Adrenal gland (tissue), 12 donors: ENCODE measurements around the gene APLN. TPM values are rescaled to one million over a fixed set of nuclear protein-coding genes. Genes with fewer than 3 reads are reported as not detected.

Experiments
- DNase-seq, 7 donors: peaks; one replicate each; pipeline ENCODE4 v3.0.0-alpha.2; 2019 to 2020
- H3K27ac ChIP-seq, 5 donors: fragments of 200-600 bp; sonication (generic) in 4 of 5; 1 replicate in 3 of 5; 2 replicates in 2 of 5; pipeline versions ENCODE4 v1.5.1 to v1.8.0; 2016 to 2020; ENCODE audit warnings: mild to moderate bottlenecking in 1 of 5
- H3K27me3 ChIP-seq: fragments of 200-600 bp; 2 replicates; pipeline ENCODE4 v1.8.0; 2021
- H3K36me3 ChIP-seq, 2 donors: fragments of 200-600 bp; replicated peaks in 1 of 2; 1 replicate in 1 of 2; 2 replicates in 1 of 2; pipeline versions ENCODE4 v1.5.1 to v1.8.0; 2018 to 2022
- H3K4me1 ChIP-seq, 2 donors: fragments of 200-600 bp; replicated peaks in 1 of 2; 1 replicate in 1 of 2; 2 replicates in 1 of 2; pipeline versions ENCODE4 v1.5.1 to v1.8.0; 2018 to 2021
- H3K4me3 ChIP-seq, 4 donors: fragments of 200-600 bp; sonication (generic) in 3 of 4; one replicate each; pipeline ENCODE4 v1.5.1; 2016 to 2018
- H3K9me3 ChIP-seq, 3 donors: fragments of 200-600 bp; sonication (generic) in 1 of 3; replicated peaks in 1 of 3; 1 replicate in 2 of 3; 2 replicates in 1 of 3; pipeline versions ENCODE4 v1.5.1 to v1.8.0; 2016 to 2021
- CTCF ChIP-seq, 6 experiments: fragments of 450-650 bp in 4 of 6; fragments of 200-600 bp in 2 of 6; sonication (generic) in 1 of 6; IDR thresholded peaks; 1 replicate in 5 of 6; 2 replicates in 1 of 6; pipeline versions ENCODE4 v1.5.1 to v1.8.0; 2016 to 2021; ENCODE audit warnings: antibody characterized with exemption in 6 of 6, mild to moderate bottlenecking in 2 of 6, moderate library complexity in 1 of 6
- POLR2A ChIP-seq, 2 donors: fragments of 450-650 bp; IDR thresholded peaks; one replicate each; pipeline ENCODE4 v1.6.1; 2017; ENCODE audit warnings: antibody characterized with exemption in 2 of 2, mild to moderate bottlenecking in 2 of 2, moderate library complexity in 1 of 2
- WGBS, 4 donors: extraction: QIAGEN DNeasy Blood & Tissue Kit in 2 of 4; methylation state at CpG; one replicate each; pipeline versions ENCODE4 v1.1.5 to v1.1.7; 2013 to 2017; 5-methylcytosine and 5-hydroxymethylcytosine counted together
- intact Hi-C, 2 donors: fragments of 100-400 bp; cut with DNase I; formaldehyde crosslinking; loops; one replicate each; pipeline versions ENCODE4 v1.14.1 to v1.15.0; 2022 to 2023
- polyA plus RNA-seq, 3 donors: library from polyadenylated mRNA; stranded (reverse); fragments of 200-250 nt in 2 of 3; fragments of 350-450 nt in 1 of 3; fragmentation: Illumina TruSeq in 1 of 3; extraction: RNeasy Lipid Tissue Mini Kit (QIAGEN cat#74804) in 1 of 3; gene quantifications; one replicate each; pipeline ENCODE4 v1.2.3, GENCODE V29; 2013 to 2014
- total RNA-seq, 9 donors: library from RNA; depleted of rRNA in 4 of 9; stranded (reverse); fragments of >200 nt in 4 of 9; fragments of 120-200 nt in 1 of 9; fragmentation: NEBNext Ultra II Directional in 1 of 9; extraction: Animal tissue kit (Norgen Biotek cat#: 25700) in 1 of 9; gene quantifications; one replicate each; pipeline versions ENCODE4 v1.1.0 to v1.2.4, GENCODE V29; 2013 to 2023
- donor health status: healthy with polysubstance abuse.
- donor health status: Bipolar disorder and iron deficiency.
- donor health status: DM: yes; HTN: yes; CAD: no.
- donor health status: DM: no; HTN: no; CAD: no.
- donor health status: DM: no; HTN: no; CAD: no.
- donor health status: DM: yes; HTN: yes; CAD: no.

The APLN gene
- total and polyA plus RNA-seq, 12 donors: 0.67 to 27.5 (median 5.6) TPM

- intact Hi-C loops: no loop called here
- peak in 1 of 7 donors; percentile 7 for DNase-seq
- no peaks in the 10 kb centered on the region for H3K4me1 ChIP-seq
- TF ChIP-seq CTCF (IDR thresholded peaks at IDR 0.05): no peak
- TF ChIP-seq POLR2A (IDR thresholded peaks at IDR 0.05): no peak
- H3K27ac ChIP-seq: no peak overlapping the region
- WGBS, 4 donors: 71 to 93% (median 81%) methylated on average over 6 of the region's 6 CpGs
- no peaks in the 10 kb centered on the region for H3K27me3 ChIP-seq
- H3K9me3 ChIP-seq: no peaks in the 10 kb centered on the region
- H3K36me3 ChIP-seq: no peaks in the 10 kb centered on the region
- no peak overlapping the region for H3K4me3 ChIP-seq
Measured at GRCh38 chrX:129695535-129695934, 40.8 kb upstream of the APLN start.

- Histone ChIP-seq H3K4me3 (no peak overlapping the region), H3K4me1 (no peaks in the 10 kb centered on the region), H3K27me3 (no peaks in the 10 kb centered on the region), H3K27ac (no peak overlapping the region), H3K9me3 (no peaks in the 10 kb centered on the region), H3K36me3 (no peaks in the 10 kb centered on the region)
- intact Hi-C loops: no loop called here
- 74 to 100% (median 91%) methylated on average over 2 to 5 of the region's 5 CpGs for WGBS, 4 donors
- peak in 1 of 7 donors; percentile 7 for DNase-seq
- TF ChIP-seq POLR2A (IDR thresholded peaks at IDR 0.05): no peak
- no peak for TF ChIP-seq CTCF (IDR thresholded peaks at IDR 0.05)
Measured at GRCh38 chrX:129694805-129695204, 40.0 kb upstream of the APLN start.

- DNase-seq: peak in 1 of 7 donors; percentile 11
- Histone ChIP-seq H3K27ac (no peak overlapping the region), H3K27me3 (no peaks in the 10 kb centered on the region), H3K36me3 (no peaks in the 10 kb centered on the region), H3K9me3 (no peaks in the 10 kb centered on the region), H3K4me3 (no peak overlapping the region), H3K4me1 (no peaks in the 10 kb centered on the region)
- no peak for TF ChIP-seq POLR2A (IDR thresholded peaks at IDR 0.05)
- TF ChIP-seq CTCF (IDR thresholded peaks at IDR 0.05): no peak
- intact Hi-C loops: no loop called here
- WGBS, 4 donors: 62 to 100% (median 86%) methylated on average over 1 to 3 of the region's 3 CpGs
Measured at GRCh38 chrX:129693354-129693753, 38.6 kb upstream of the APLN start.

GRCh38 chrX:129690435-129690834, 35.7 kb upstream of the APLN start:
- 43 to 57% (median 48%) methylated on average over 4 to 10 of the region's 10 CpGs for WGBS, 4 donors
- intact Hi-C loops: no loop called here

More at GRCh38 chrX:129690435-129690834, 35.7 kb upstream of the APLN start:
- H3K4me1 ChIP-seq: no peaks in the 10 kb centered on the region
- TF ChIP-seq POLR2A (IDR thresholded peaks at IDR 0.05): no peak
- TF ChIP-seq CTCF (IDR thresholded peaks at IDR 0.05): no peak
- no peaks in the 10 kb centered on the region for H3K9me3 ChIP-seq
- no peaks in the 10 kb centered on the region for H3K36me3 ChIP-seq
- H3K27me3 ChIP-seq: no peaks in the 10 kb centered on the region
- H3K27ac ChIP-seq: no peak overlapping the region
- H3K4me3 ChIP-seq: no peak overlapping the region
- DNase-seq: peak in 5 of 7 donors; percentile 40 to 76 (median 65)
